Right cardiac atrium (tissue), 5 donors: ENCODE measurements around the gene NFXL1. TPM values are rescaled to one million over a fixed set of nuclear protein-coding genes. Genes with fewer than 3 reads are reported as not detected.

Source experiments
- ATAC-seq, 2 donors: fragments of 200-7000 bp; cut with Tn5 transposase; one replicate each; pipeline versions ENCODE4 v1.8.0 to v1.9.1; 2020; ENCODE audit warnings: moderate library complexity in 2 of 2, mild to moderate bottlenecking in 1 of 2
- DNase-seq, 3 donors: peaks; one replicate each; pipeline ENCODE4 v3.0.0-alpha.2; 2020
- H3K27ac ChIP-seq: one replicate; pipeline ENCODE4 v1.5.1; 2013; ENCODE audit warnings: mild to moderate bottlenecking, low read length, control low read depth, moderate library complexity
- H3K27me3 ChIP-seq: one replicate; pipeline ENCODE4 v1.6.1; 2013; ENCODE audit not compliant: control insufficient read depth, insufficient read depth
- H3K4me1 ChIP-seq: one replicate; pipeline ENCODE4 v1.6.1; 2013; ENCODE audit warnings: low read length; ENCODE audit not compliant: control insufficient read depth, insufficient read depth
- H3K4me3 ChIP-seq: one replicate; pipeline ENCODE4 v1.5.1; 2013; ENCODE audit warnings: low read length, control low read depth
- H3K9me3 ChIP-seq: one replicate; pipeline ENCODE4 v1.6.1; 2013; ENCODE audit warnings: low read length; ENCODE audit not compliant: control insufficient read depth
- WGBS: extraction: QIAGEN DNeasy Blood & Tissue Kit; methylation state at CpG from one replicate; pipeline ENCODE4 v1.1.7; 2013; 5-methylcytosine and 5-hydroxymethylcytosine counted together
- intact Hi-C, 4 donors: fragments of 100-400 bp; cut with DNase I; formaldehyde crosslinking; loops; one replicate each; pipeline versions ENCODE4 v1.11.0 to v1.14.0; 2022 to 2023
- polyA plus RNA-seq: library from polyadenylated mRNA; stranded (reverse); fragments of 200-250 nt; gene quantifications from one replicate; pipeline ENCODE4 v1.2.3, GENCODE V29; 2013
- total RNA-seq, 4 donors: library from RNA; stranded (reverse); fragmentation: NEBNext Ultra II Directional; extraction: Animal tissue kit (Norgen Biotek cat#: 25700); gene quantifications; one replicate each; pipeline ENCODE4 v1.2.1, GENCODE V29; 2021
- donor health status: healthy with polysubstance abuse.
- donor health status: DM: no; HTN: yes; CAD: no.
- donor health status: DM: no; HTN: no; CAD: no.
- donor health status: DM: no; HTN: yes; CAD: no; lungs with severe emphysema.
- donor health status: DM: yes; HTN: yes; CAD: no.

The NFXL1 gene
- total and polyA plus RNA-seq, 5 donors: 3.1 to 8.8 (median 6.2) TPM

DNA sequence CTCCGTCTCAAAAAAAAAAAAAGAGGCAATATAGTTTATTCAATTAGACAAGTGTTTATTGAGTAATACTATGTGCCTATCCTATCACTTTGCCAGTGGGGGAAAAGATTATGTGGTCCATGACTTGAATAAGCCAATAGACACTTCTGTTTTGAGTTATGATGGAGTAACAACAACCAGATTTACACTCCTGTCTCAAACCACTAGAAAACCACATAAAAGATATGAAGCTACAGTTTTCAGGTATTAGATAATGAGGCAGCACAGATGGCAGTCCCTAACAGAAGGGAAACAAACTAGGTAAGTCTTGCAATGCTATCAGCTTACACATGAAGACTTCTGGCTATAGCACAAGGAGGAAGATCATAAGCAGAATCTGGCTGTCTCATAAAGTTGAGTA is 22.5 kb downstream of the NFXL1 start:
- Histone ChIP-seq H3K9me3 (no peaks in the 10 kb centered on the region), H3K4me3 (no peak overlapping the region), H3K27ac (no peak overlapping the region), H3K27me3 (no peaks in the 10 kb centered on the region), H3K4me1 (no peaks in the 10 kb centered on the region)
- 100% methylated on average over 1 of the region's 1 CpG for WGBS
- DNase-seq (no peak), ATAC-seq (no peak)
- intact Hi-C loops: no loop called here

DNA sequence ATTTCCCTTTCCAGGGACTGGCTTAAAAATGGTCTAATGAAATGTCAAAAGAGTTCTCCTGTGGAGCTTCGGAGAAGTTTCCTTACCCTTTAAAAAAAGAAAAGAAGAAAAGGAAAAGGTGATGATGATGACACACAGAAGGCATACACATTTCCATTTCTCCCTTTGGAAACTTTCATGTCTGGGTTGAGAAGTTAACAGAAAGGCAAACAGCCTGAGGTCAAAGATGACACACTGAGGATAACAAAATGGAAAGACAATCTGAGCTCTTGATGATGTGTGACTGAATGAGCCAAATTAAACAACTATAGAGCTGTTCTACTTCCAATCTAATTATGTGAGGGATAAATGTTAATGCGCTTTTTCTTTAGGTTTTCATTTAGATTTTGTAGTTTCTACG is 32.2 kb downstream of the NFXL1 start:
- Histone ChIP-seq H3K27me3 (no peaks in the 10 kb centered on the region), H3K27ac (no peak overlapping the region), H3K4me3 (no peak overlapping the region), H3K9me3 (no peaks in the 10 kb centered on the region), H3K4me1 (no peaks in the 10 kb centered on the region)
- 64% methylated on average over 3 of the region's 3 CpGs for WGBS
- intact Hi-C loops: no loop called here
- ATAC-seq (peak; percentile 14 to 51), DNase-seq (no peak)

DNA sequence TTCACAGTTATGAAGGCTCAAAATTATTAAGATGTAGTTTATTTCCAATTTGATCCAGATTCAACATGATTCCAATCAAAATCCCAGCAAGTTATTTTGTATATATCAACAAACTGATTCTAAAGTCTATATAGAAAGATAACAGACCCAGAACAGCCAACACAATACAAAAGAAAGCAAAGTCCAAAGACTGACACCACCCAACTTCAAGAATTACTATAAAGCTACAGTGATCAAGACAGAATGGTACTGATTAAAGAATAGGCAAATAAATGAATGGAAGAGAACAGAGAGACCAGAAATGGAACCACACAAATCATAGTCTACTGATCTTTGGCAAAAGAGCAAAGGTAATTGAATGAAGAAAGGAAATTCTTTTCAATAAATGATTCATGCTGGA is 34.9 kb downstream of the NFXL1 start:
- Histone ChIP-seq H3K27ac (no peak overlapping the region), H3K4me1 (no peaks in the 10 kb centered on the region), H3K9me3 (no peaks in the 10 kb centered on the region), H3K4me3 (no peak overlapping the region), H3K27me3 (no peaks in the 10 kb centered on the region)
- no peak for ATAC-seq
- no peak for DNase-seq
- intact Hi-C loops: no loop called here

DNA sequence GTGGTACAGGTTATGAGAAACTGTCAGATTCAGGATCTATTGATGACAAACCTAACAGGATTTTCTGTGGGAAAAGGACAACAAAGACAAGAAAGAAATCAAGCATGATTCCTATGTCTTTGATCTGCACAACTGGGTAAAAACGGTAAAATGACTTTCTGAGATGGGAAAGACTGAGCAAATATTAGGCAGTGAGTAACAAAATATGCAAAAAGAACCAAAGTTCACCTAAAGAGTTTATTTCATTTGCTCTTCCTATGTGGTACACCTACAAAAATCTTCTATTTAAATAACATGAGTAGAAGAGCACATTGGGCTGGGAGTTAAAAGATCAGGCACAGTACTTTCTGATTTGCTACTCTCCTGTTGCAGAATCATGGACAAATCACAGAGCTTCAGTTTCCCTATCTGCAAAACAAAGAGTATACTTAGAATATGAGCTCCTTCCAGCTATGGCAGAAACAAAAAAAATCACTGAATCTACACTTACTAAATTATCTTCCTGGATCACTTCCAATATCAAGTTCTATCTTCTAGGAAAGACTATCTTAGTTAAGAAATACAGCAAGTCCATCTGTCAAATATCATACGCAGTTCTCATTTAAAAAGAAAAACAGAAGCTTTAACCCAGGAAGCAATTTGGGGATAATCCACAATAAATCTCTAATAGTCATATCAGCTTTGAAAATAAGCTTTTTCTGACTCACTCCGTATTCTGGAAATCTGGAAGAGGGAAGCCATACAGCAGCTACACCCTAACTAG is 37.4 kb downstream of the NFXL1 start:
- intact Hi-C loops: no loop called here
- ATAC-seq (no peak), DNase-seq (no peak)
- 79% methylated on average over 3 of the region's 3 CpGs for WGBS
- no peaks in the 10 kb centered on the region for H3K9me3 ChIP-seq
- no peak overlapping the region for H3K27ac ChIP-seq
- H3K4me1 ChIP-seq: no peaks in the 10 kb centered on the region
- no peaks in the 10 kb centered on the region for H3K27me3 ChIP-seq
- H3K4me3 ChIP-seq: no peak overlapping the region

DNA sequence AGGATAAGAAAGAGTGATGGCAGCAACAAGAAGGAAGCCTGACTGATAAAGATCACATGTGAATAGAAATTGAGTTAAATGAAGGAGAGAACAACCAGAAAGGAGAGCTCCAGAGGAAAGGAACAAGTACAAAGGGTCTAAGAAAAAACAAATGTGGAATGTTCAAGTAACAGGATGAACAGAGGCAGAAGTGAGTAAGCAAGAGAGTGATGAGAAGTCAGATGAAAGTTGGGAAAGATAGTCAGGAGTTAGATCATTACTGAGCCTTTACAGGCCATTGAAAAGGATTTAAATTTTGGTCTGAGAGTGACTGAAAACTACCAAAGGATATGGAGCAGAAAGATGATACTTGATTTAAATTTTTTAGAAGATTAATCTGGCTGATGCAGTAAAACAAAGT is 38.1 kb downstream of the NFXL1 start:
- intact Hi-C loops: no loop called here
- Histone ChIP-seq H3K27ac (no peak overlapping the region), H3K27me3 (no peaks in the 10 kb centered on the region), H3K9me3 (no peaks in the 10 kb centered on the region), H3K4me1 (no peaks in the 10 kb centered on the region), H3K4me3 (no peak overlapping the region)
- ATAC-seq (no peak), DNase-seq (no peak)

DNA sequence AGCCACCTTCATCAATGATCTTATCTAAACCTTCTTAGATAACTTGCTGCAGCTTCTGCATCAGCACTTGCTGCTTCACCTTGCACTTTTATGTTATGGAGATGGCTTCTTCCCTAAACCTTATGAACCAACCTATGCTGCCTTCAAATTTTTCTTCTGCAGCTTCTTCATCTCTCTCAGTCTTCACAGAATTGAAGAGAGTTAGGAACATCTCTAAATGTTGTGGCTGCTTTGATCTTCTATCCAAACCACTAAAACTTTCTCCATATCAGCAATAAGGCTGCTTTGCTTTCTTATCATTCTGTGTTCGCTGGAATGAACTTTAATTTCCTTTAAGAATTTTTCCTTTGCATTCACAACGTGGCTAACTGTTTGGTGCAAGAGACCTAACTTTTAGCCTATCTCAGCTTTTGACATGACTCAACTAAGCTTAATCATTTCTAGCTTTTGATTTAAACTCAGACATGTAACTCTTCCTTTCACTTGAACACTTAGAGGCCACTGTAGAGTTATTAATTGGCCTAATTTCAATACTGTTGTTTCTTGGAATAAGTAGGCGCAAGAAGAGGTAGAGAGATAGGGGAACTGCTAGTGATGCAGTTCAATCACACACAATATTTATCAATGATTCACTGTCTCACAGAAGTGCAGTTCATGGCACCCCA is 40.4 kb downstream of the NFXL1 start:
- WGBS: 88% methylated on average over 3 of the region's 3 CpGs
- no peak for ATAC-seq
- Histone ChIP-seq H3K9me3 (no peaks in the 10 kb centered on the region), H3K4me1 (no peaks in the 10 kb centered on the region), H3K27ac (no peak overlapping the region), H3K27me3 (no peaks in the 10 kb centered on the region), H3K4me3 (no peak overlapping the region)
- intact Hi-C loops: no loop called here
- no peak for DNase-seq

DNA sequence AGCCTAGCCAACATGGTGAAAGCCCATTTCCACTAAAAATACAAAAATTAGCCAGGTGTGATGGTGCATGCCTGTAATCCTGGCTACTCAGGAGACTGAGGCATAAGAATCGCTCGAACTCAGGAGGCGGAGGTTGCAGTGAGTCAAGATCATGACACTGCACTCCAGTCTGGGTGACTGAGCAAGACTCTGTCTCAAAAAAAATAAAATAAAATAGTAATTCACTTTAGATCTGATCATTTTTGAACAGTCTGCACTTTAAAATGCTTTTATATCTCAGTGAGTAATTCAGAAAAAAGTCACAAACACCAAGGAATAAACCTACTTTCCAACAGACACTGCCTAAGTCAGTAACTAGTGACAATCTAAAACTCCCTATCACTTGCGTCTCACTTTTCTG is 50.9 kb downstream of the NFXL1 start:
- intact Hi-C loops: no loop called here
- no peak overlapping the region for H3K4me3 ChIP-seq
- WGBS: 87% methylated on average over 4 of the region's 4 CpGs
- no peaks in the 10 kb centered on the region for H3K4me1 ChIP-seq
- no peaks in the 10 kb centered on the region for H3K9me3 ChIP-seq
- ATAC-seq: no peak
- no peaks in the 10 kb centered on the region for H3K27me3 ChIP-seq
- H3K27ac ChIP-seq: no peak overlapping the region
- DNase-seq: no peak

DNA sequence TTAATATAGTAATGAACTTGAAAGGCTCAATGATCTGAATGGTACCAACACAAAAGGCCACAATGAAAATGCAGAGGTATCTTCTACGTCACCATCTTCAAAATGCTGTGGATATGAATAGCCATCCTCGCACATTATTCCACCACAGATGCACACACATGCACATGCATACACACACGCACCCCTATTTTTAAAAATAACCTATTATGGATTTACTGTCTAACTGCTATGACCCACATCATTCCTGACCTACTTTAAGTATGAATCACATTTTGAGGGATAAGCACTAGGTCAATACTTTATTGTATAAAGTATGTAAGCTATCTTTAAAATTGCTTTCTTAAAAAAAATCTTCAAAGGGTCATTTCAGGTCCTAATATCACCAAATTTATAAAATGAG is 52.1 kb downstream of the NFXL1 start:
- no peak for DNase-seq
- intact Hi-C loops: no loop called here
- WGBS: 94% methylated on average over 3 of the region's 3 CpGs

DNA sequence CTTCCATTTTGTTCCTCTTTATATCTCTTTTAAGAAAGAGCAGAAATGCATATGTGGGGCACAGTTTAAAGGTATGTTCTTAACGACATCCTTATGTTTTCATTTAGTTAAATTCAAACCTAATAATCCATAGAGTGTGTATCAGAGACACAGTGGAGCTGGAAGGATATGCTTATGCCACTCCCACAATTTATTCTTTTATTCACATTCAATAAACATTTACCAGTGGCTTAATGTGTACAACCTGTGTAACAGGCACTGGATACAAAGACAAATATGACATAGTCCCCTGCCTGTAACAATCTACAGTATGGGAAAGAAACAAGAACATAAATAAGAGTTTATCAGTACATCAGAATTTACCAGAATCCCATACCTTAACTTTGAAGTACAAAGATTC is 54.1 kb downstream of the NFXL1 start:
- intact Hi-C loops: no loop called here
- Histone ChIP-seq H3K27ac (no peak overlapping the region), H3K4me1 (no peaks in the 10 kb centered on the region), H3K27me3 (no peaks in the 10 kb centered on the region), H3K9me3 (no peaks in the 10 kb centered on the region), H3K4me3 (no peak overlapping the region)
- DNase-seq (no peak), ATAC-seq (no peak)
- WGBS: 95% methylated on average over 1 of the region's 1 CpG

More for the DNA sequence above, 52.1 kb downstream of the NFXL1 start:
- no peak overlapping the region for H3K27ac ChIP-seq
- H3K27me3 ChIP-seq: no peaks in the 10 kb centered on the region
- no peak for ATAC-seq
- no peak overlapping the region for H3K4me3 ChIP-seq
- H3K9me3 ChIP-seq: no peaks in the 10 kb centered on the region
- no peaks in the 10 kb centered on the region for H3K4me1 ChIP-seq

DNA sequence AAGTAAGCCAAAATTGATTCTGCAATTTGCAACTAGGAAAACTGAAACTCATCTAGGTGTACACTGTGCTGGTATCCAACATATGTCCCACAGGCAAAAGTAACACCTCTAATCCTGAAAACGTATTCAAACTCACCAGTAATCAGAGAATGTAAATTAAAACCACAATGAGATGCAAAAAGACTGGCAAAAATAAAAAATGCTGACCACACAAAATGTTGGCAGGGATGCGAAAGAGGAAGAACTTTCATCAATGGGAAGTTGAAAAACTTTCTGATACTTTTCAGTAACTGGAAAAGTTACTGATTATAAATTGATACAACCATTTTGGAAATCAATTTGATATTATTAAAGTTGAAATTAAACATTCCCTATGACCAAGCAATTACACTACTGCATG is 56.4 kb downstream of the NFXL1 start:
- H3K4me3 ChIP-seq: no peak overlapping the region
- H3K9me3 ChIP-seq: no peaks in the 10 kb centered on the region
- intact Hi-C loops: no loop called here
- H3K27ac ChIP-seq: no peak overlapping the region
- H3K4me1 ChIP-seq: no peaks in the 10 kb centered on the region
- 77% methylated on average over 2 of the region's 2 CpGs for WGBS
- no peak for ATAC-seq
- no peak for DNase-seq
- H3K27me3 ChIP-seq: no peaks in the 10 kb centered on the region

DNA sequence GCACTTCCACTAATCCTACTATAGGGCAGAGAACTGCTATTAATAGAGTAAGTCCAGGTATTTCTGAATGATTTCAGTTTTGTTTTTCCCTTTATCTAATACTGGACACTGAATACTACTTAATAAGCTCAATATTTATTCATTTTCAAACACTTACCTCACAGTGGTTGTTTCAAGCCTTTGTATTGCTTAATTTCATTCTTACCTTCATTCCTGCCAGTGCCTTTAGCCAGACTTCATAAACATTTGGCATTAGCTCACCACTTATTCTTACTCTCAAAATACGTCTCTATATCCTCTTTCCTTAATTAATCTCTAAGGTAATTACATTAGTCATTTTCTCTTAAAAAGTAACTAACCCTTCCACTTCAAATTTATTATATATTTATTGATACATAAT is 57.7 kb downstream of the NFXL1 start:
- WGBS: 77% methylated on average over 1 of the region's 1 CpG
- ATAC-seq (no peak), DNase-seq (no peak)
- no peaks in the 10 kb centered on the region for H3K4me1 ChIP-seq
- H3K27ac ChIP-seq: no peak overlapping the region
- H3K9me3 ChIP-seq: no peaks in the 10 kb centered on the region
- no peak overlapping the region for H3K4me3 ChIP-seq
- no peaks in the 10 kb centered on the region for H3K27me3 ChIP-seq
- intact Hi-C loops: no loop called here

DNA sequence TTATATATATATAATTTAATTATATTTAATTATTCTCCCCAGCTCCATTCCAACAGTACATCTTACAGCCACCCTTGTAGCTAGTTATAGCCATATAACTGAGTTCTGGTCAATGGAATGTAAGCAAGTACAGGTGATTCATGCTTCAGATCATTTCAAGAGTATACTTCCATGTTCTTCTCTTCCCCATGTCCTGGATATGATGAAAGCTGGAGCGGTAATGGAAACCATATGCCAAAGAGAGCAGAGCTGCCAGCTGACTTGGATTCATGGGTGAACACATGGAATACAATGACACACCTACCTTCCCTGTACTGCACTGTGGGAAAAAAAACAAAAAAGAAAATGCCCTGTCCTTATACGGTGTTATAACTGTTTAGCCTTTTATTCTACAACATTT is 59.0 kb downstream of the NFXL1 start:
- DNase-seq (no peak), ATAC-seq (no peak)
- H3K4me1 ChIP-seq: no peaks in the 10 kb centered on the region
- no peaks in the 10 kb centered on the region for H3K27me3 ChIP-seq
- H3K4me3 ChIP-seq: no peak overlapping the region
- WGBS: 98% methylated on average over 2 of the region's 2 CpGs
- H3K27ac ChIP-seq: no peak overlapping the region
- no peaks in the 10 kb centered on the region for H3K9me3 ChIP-seq
- intact Hi-C loops: no loop called here
